Measurements from ENCODE around the gene WWOX. TPM values are rescaled to one million over a fixed set of nuclear protein-coding genes. Genes with fewer than 3 reads are reported as not detected.
"Not testable (repeated sequence)": the region's sequence is repeated elsewhere in the genome, so short reads cannot be mapped to it uniquely, and the experiment has no call there.

The WWOX gene
- total and polyA plus RNA-seq, 2 experiments from 2014 or later = 17.0 to 39.8 TPM

GRCh38 chr16:79217375-79218011 lies 1118.0 kb downstream of the WWOX start:
- TF ChIP-seq EZH2phosphoT487 (IDR thresholded peaks at IDR 0.05; ENCODE audit: low read depth, severe bottlenecking, unreplicated experiment) = no peak
- TF ChIP-seq, protein P1, sequence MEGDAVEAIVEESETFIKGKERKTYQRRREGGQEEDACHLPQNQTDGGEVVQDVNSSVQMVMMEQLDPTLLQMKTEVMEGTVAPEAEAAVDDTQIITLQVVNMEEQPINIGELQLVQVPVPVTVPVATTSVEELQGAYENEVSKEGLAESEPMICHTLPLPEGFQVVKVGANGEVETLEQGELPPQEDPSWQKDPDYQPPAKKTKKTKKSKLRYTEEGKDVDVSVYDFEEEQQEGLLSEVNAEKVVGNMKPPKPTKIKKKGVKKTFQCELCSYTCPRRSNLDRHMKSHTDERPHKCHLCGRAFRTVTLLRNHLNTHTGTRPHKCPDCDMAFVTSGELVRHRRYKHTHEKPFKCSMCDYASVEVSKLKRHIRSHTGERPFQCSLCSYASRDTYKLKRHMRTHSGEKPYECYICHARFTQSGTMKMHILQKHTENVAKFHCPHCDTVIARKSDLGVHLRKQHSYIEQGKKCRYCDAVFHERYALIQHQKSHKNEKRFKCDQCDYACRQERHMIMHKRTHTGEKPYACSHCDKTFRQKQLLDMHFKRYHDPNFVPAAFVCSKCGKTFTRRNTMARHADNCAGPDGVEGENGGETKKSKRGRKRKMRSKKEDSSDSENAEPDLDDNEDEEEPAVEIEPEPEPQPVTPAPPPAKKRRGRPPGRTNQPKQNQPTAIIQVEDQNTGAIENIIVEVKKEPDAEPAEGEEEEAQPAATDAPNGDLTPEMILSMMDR (IDR thresholded peaks at IDR 0.05; ENCODE audit: poor library complexity) = no peak
- TF ChIP-seq EZH2 (IDR thresholded peaks at IDR 0.05; ENCODE audit: borderline replicate concordance) = no peak

DNA sequence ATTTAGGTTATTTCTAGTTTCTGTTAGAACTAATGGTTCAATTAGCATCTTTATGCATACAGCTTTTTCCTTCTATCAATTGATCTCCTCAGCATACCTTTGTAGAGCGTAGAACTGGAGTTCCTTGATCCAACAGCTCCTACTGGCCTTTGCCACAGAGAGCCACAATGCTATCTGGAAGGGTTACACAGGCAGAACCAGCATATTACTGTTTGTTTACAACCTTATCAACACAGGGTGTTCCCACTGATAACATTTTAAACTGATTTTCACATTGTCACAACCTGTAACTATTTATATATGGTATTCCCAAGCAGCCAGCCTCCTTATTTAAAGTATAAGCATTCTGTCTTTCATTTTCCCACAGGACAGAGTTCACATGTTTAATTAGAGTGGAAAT lies 1118.9 kb downstream of the WWOX start:
- TF ChIP-seq, protein P1 (IDR thresholded peaks at IDR 0.05; ENCODE audit: poor library complexity) = no peak
- TF ChIP-seq EZH2 (IDR thresholded peaks at IDR 0.05; ENCODE audit: borderline replicate concordance) (no peak), EZH2phosphoT487 (IDR thresholded peaks at IDR 0.05; ENCODE audit: low read depth, severe bottlenecking, unreplicated experiment) (no peak)
- DNase-seq (ENCODE audit: low spot score) = no peak

More at GRCh38 chr16:79217375-79218011, 1118.0 kb downstream of the WWOX start:
- H3K9me2 ChIP-seq (replicated peaks; ENCODE audit: insufficient read depth) = no peaks in the 10 kb centered on the region
- WGBS (ENCODE audit: low lambda C conversion rate, missing lambda C conversion rate) = 95% methylated on average over 6 of the region's 6 CpGs
- no peaks in the 10 kb centered on the region for H3K9me3 ChIP-seq (ENCODE audit: low read depth)
- no peak overlapping the region for H2AFZ ChIP-seq
- no peak overlapping the region for H3K4me2 ChIP-seq
- no peaks in the 10 kb centered on the region for H4K20me1 ChIP-seq (ENCODE audit: insufficient read depth, poor library complexity, severe bottlenecking)
- no peaks in the 10 kb centered on the region for H3K79me2 ChIP-seq
- H3K36me3 ChIP-seq (replicated peaks; ENCODE audit: insufficient read depth, low read depth) = no peaks in the 10 kb centered on the region
- DNase-seq (ENCODE audit: low spot score) = no peak
- H3K27ac ChIP-seq = no peak overlapping the region
- H3K4me1 ChIP-seq (ENCODE audit: insufficient read depth) = no peaks in the 10 kb centered on the region
- no peak overlapping the region for H3K4me3 ChIP-seq
- no peaks in the 10 kb centered on the region for H3K27me3 ChIP-seq

GRCh38 chr16:79225994-79226393 lies 1126.5 kb downstream of the WWOX start:
- not testable (repeated sequence) for H3K9me3 ChIP-seq (ENCODE audit: low read depth); H3K9me2 ChIP-seq (replicated peaks; ENCODE audit: insufficient read depth); H3K27me3 ChIP-seq; H3K4me3 ChIP-seq; H3K79me2 ChIP-seq; H3K4me2 ChIP-seq; H3K27ac ChIP-seq; H3K4me1 ChIP-seq (ENCODE audit: insufficient read depth); DNase-seq (ENCODE audit: low spot score); H4K20me1 ChIP-seq (ENCODE audit: insufficient read depth, poor library complexity, severe bottlenecking); H3K36me3 ChIP-seq (replicated peaks; ENCODE audit: insufficient read depth, low read depth); H2AFZ ChIP-seq
- 98% methylated on average over 3 of the region's 3 CpGs for WGBS (ENCODE audit: low lambda C conversion rate, missing lambda C conversion rate)

More for the DNA sequence above, 1118.9 kb downstream of the WWOX start:
- Histone ChIP-seq H3K36me3 (replicated peaks; ENCODE audit: insufficient read depth, low read depth) (no peaks in the 10 kb centered on the region), H3K4me3 (no peak overlapping the region), H4K20me1 (ENCODE audit: insufficient read depth, poor library complexity, severe bottlenecking) (no peaks in the 10 kb centered on the region), H3K27me3 (no peaks in the 10 kb centered on the region), H3K4me1 (ENCODE audit: insufficient read depth) (no peaks in the 10 kb centered on the region), H2AFZ (peak overlapping the region; percentile 13), H3K9me2 (replicated peaks; ENCODE audit: insufficient read depth) (no peaks in the 10 kb centered on the region), H3K79me2 (no peaks in the 10 kb centered on the region), H3K27ac (peak overlapping the region; percentile 14), H3K9me3 (ENCODE audit: low read depth) (no peaks in the 10 kb centered on the region), H3K4me2 (peak overlapping the region; percentile 32)
- 79% methylated on average over 1 of the region's 1 CpG for WGBS (ENCODE audit: low lambda C conversion rate, missing lambda C conversion rate)

DNA sequence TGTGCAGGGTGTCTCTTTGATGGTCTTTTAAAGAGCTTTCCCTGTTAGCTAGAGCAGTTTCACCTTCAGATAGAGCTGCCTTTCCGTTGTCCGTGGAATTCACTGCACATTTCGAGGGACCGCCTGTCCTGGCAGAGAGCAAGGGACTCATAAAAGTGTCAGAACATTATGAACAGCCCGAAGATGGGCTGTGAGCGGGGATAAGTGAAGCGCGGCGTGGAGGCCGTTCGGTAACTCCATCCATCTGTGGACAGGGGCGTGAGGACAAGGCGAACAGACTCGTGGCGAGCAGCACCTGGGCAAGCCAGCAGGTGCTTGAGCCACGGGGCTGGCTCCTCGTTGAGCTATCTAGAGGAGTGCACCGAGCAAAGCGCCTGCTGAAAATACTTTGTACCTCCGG lies 1129.9 kb downstream of the WWOX start:
- Histone ChIP-seq H3K9me3 (ENCODE audit: low read depth) (no peaks in the 10 kb centered on the region), H3K79me2 (no peaks in the 10 kb centered on the region), H3K27me3 (no peaks in the 10 kb centered on the region), H3K27ac (no peak overlapping the region), H3K4me3 (no peak overlapping the region), H3K36me3 (replicated peaks; ENCODE audit: insufficient read depth, low read depth) (no peaks in the 10 kb centered on the region), H3K9me2 (replicated peaks; ENCODE audit: insufficient read depth) (no peaks in the 10 kb centered on the region), H3K4me1 (ENCODE audit: insufficient read depth) (no peaks in the 10 kb centered on the region), H4K20me1 (ENCODE audit: insufficient read depth, poor library complexity, severe bottlenecking) (no peaks in the 10 kb centered on the region), H2AFZ (no peak overlapping the region), H3K4me2 (no peak overlapping the region)
- WGBS (ENCODE audit: low lambda C conversion rate, missing lambda C conversion rate) = 61% methylated on average over 20 of the region's 20 CpGs
- no peak for DNase-seq (ENCODE audit: low spot score)
- TF ChIP-seq, protein P1 (IDR thresholded peaks at IDR 0.05; ENCODE audit: poor library complexity) = no peak
- TF ChIP-seq EZH2 (IDR thresholded peaks at IDR 0.05; ENCODE audit: borderline replicate concordance) (no peak), EZH2phosphoT487 (IDR thresholded peaks at IDR 0.05; ENCODE audit: low read depth, severe bottlenecking, unreplicated experiment) (no peak)

GRCh38 chr16:79245700-79246099 lies 1146.2 kb downstream of the WWOX start:
- H3K9me3 ChIP-seq (ENCODE audit: low read depth); DNase-seq (ENCODE audit: low spot score); H3K27ac ChIP-seq; H3K4me2 ChIP-seq; H2AFZ ChIP-seq; H3K79me2 ChIP-seq; H4K20me1 ChIP-seq (ENCODE audit: insufficient read depth, poor library complexity, severe bottlenecking); H3K4me3 ChIP-seq; H3K27me3 ChIP-seq; H3K9me2 ChIP-seq (replicated peaks; ENCODE audit: insufficient read depth); H3K4me1 ChIP-seq (ENCODE audit: insufficient read depth); H3K36me3 ChIP-seq (replicated peaks; ENCODE audit: insufficient read depth, low read depth): not testable (repeated sequence)
- 95% methylated on average over 2 of the region's 2 CpGs for WGBS (ENCODE audit: low lambda C conversion rate, missing lambda C conversion rate)

Data from hepatocyte (in vitro differentiated cells).